HG03457 (cell line): ENCODE measurements around the gene CELSR2.
"Not testable (repeated sequence)": the region's sequence is repeated elsewhere in the genome, so short reads cannot be mapped to it uniquely, and the experiment has no call there.

Source experiments
- ATAC-seq: cut with Tn5 transposase; IDR thresholded peaks from one replicate; pipeline ENCODE4 v1.9.1; 2021; ENCODE audit warnings: moderate number of reproducible peaks; ENCODE audit not compliant: unreplicated experiment

Gene CELSR2, protein sequence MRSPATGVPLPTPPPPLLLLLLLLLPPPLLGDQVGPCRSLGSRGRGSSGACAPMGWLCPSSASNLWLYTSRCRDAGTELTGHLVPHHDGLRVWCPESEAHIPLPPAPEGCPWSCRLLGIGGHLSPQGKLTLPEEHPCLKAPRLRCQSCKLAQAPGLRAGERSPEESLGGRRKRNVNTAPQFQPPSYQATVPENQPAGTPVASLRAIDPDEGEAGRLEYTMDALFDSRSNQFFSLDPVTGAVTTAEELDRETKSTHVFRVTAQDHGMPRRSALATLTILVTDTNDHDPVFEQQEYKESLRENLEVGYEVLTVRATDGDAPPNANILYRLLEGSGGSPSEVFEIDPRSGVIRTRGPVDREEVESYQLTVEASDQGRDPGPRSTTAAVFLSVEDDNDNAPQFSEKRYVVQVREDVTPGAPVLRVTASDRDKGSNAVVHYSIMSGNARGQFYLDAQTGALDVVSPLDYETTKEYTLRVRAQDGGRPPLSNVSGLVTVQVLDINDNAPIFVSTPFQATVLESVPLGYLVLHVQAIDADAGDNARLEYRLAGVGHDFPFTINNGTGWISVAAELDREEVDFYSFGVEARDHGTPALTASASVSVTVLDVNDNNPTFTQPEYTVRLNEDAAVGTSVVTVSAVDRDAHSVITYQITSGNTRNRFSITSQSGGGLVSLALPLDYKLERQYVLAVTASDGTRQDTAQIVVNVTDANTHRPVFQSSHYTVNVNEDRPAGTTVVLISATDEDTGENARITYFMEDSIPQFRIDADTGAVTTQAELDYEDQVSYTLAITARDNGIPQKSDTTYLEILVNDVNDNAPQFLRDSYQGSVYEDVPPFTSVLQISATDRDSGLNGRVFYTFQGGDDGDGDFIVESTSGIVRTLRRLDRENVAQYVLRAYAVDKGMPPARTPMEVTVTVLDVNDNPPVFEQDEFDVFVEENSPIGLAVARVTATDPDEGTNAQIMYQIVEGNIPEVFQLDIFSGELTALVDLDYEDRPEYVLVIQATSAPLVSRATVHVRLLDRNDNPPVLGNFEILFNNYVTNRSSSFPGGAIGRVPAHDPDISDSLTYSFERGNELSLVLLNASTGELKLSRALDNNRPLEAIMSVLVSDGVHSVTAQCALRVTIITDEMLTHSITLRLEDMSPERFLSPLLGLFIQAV (N-terminal part only)

GRCh38 chr1:109248797-109249629 lies at the start of gene CELSR2:
CELSR2 (plus strand) TSS chr1:109249539; CDS start chr1:109250080, 541 bp downstream.
- peak; percentile 71 for ATAC-seq

DNA sequence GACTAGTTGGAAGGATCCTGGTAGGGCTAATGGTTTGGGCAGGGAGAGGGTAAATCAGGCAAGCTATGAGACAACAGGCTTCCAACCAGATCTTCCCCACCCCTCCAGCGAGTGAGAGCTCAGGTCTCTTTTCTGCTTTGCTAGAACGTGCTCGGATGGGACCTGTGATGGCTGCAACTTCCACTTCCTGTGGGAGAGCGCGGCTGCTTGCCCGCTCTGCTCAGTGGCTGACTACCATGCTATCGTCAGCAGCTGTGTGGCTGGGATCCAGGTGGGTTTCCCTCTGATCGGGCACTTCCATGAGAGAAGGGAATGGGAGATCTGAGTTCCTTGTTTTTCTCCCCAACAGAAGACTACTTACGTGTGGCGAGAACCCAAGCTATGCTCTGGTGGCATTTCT lies 49.6 kb upstream of the CELSR2 start:
- no peak for ATAC-seq

DNA sequence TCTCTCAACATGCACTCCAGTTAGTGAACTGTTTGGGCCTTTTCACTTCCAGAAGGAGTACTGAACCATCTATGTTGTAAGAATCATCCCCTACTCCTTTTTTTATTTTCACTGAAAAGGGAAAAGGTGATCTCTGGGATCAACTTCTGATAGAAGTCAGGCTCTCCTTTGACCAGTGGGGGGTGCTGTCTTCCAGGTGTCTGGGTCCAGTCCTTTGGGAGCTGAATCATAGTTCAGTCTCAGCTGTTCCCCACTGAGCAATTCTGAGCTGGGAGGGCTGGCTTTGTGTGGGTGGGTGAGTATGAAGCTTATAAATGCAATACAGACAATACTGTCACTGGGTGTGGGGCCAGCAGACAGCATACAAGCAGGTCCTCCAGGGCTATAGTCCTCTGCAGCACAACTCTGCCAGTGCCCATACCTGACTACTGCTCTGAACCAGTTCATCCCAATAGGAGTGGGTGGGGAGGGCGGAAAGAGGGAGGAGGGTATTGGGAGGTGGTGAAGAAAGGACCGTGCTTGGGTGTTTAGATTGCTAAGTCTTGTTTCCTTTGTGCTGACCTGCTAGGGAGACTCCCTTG lies 48.1 kb upstream of the CELSR2 start:
- no peak for ATAC-seq

- no peak for ATAC-seq
Observed at GRCh38 chr1:109204484-109204883, 44.9 kb upstream of the CELSR2 start.

GRCh38 chr1:109206339-109206738 lies 43.0 kb upstream of the CELSR2 start:
- no peak for ATAC-seq

GRCh38 chr1:109207467-109208103 lies 41.8 kb upstream of the CELSR2 start:
- no peak for ATAC-seq

GRCh38 chr1:109208394-109208793 lies 40.9 kb upstream of the CELSR2 start:
- ATAC-seq: no peak

DNA sequence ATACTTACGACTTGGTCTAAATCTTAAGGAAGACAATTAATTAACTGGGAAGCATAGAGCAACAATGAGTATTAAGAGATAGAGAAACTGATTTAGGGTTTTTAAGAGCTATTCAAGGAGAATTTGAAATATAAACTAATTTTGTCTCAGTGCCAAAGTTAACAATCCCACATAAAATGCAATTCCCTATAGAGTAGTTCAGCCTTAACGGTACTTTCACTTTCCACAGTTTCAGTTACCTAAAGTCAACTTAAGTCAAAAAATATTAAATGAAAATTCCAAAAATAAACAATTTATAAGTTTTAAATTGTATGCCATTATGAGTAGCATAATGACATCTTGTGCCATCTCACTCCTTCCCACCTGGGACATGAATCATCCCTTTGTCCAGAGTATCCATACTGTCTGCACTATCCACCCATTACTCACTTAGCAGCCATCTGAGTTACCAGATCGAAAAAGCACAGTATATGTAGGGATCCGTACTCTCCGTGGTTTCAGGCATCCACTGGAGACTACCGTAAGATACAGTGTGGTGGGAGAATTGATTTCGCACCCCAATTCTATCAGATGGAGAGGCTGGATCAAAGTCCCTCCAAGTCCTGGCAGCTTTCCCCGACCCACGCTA lies 40.4 kb upstream of the CELSR2 start:
- no peak for ATAC-seq

DNA sequence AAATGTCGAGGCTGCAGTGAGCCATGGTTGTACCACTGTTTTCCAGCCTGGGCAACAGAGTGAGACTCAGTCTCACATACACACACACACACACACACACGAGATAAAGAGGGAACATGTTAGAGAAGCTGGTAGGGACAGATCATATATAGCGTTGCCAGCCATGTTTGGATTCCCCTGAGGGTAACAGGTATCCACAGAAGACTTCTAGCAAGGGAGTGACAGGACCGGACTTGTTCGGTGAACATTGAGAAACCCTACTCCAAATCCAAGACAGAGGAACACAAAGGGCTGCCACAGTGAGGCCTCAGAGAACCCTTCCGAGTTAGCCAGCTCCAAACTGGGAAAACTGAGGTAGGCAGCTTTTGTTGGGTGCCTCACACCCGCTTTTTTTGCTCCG lies 39.3 kb upstream of the CELSR2 start:
- no peak for ATAC-seq

DNA sequence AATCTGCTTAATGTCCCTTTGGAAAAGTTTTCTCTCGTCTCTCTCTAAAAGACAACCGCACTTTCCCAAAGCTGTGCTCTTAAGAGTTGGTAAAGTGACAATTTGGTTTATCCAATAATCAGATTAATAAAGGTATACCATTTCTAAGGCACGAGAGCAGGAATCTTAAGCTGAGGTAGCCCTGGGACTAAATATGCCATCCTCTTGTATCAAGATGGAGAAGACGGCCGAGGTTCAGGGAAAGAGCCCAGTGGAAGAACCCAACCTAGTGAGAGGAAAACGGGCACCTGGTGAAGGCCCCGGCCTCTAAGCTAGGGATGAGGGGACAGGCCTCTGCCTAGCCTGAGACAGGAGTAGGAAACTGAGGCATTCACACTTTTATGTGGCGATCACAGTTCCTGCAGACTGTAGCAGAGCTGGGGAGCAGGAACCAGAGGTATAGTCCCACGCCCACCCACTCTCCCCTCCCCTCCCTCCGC lies 36.0 kb upstream of the CELSR2 start:
- no peak for ATAC-seq

DNA sequence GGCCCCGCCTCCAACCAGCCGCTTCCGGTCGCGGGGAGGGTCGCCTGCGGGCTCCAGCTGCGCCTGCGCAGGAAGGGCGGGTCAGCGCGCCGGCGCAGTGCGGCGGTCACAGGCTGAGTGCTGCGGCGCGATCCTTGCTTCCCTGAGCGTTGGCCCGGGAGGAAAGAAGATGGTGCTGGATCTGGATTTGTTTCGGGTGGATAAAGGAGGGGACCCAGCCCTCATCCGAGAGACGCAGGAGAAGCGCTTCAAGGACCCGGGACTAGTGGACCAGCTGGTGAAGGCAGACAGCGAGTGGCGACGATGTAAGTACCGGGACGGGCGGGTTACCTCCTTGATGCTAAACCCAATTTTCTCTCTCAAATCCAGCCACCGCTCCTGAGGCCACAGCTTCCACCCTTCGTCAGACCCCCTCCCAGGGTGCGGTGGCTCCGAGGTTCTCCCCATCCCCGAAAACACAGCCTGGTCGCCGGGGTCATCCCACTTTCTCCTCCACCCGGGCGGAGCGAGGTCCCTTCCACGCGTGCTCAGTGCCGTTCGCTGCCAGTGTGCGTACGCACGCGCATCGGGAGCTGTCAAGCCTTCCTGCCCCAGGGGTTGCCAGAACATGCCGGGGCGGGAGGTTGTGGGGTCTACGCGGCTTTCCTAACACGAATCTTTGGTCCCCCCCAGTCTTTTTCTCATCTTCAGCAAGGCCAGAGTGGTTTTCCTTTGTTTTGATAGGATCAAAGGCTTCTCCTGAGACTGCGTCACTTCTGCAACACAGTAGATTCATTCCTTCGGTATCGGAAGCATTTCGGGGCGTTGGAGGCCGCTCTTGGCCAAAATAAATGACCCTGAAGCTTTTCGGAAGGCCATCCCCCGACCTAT lies 35.3 kb upstream of the CELSR2 start, which contains the start of gene SARS1:
Gene SARS1 (plus strand): TSS at position 95 of the 870 bp plus-strand sequence. CDS start 75 bp downstream, at position 170.
- ATAC-seq: peak; percentile 75

DNA sequence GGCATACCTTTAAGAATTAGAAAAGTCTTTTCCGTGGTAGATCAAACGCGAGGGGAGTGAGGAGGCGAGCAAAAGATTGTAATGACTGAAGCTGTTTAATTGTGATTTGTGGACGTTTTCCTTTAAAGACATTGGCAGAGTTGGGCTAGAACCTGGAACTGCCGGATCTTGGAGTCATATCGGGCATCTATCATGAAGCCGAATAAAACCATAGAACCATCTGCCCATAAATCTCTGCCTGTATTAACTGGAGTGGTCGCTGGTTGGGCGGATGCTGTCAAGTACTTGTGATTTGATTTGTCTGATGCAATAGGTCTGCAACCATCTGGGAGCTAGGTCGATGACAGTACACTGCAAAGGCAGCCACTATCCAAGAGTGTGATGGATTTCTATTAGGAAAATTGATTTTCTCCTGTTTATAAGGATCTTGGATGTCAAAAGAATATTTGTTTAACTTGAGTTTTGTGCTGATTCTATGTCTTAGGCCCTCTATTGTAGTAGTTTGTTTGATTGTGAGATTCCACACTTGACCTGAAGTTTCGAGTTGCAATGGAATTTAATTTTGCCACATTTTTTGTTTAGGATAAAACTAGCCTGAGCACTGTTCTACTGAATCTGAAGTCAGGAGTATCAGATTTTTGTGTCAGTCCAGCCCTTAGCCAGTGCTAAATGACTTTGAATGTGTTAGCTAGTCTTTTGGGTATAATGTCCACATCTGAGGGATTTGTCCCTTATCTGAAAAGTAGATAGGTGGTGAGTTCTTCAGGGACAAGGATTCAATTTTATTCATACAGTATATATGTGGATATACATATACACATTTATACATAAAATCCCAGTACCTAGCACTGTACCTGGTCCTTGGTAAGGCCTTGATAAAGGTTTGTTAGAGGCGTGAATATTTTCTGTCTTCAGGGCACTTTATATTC lies 34.4 kb upstream of the CELSR2 start:
- no peak for ATAC-seq

- no peak for ATAC-seq
Observed at GRCh38 chr1:109216662-109217061, 32.7 kb upstream of the CELSR2 start.

- no peak for ATAC-seq
Observed at GRCh38 chr1:109218516-109218915, 30.8 kb upstream of the CELSR2 start.

DNA sequence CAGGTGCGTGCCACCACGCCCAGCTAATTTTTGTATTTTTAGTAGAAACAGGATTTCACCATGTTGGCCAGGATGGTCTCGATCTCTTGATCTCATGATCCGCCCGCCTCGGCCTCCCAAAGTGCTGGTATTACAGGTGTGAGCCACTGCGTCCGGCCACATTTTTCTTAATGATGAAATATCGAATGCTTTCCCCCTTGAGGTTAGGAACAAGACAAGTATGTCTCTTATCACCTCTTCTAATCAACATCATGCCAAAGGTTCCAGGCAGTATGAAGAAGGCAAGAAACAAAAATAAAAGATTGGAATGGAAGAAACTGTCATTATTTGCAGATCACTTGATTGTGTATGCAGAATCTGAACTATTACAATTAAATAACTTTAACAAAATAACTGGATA lies 28.1 kb upstream of the CELSR2 start:
- ATAC-seq: not testable (repeated sequence)

- ATAC-seq: no peak
Observed at GRCh38 chr1:109225308-109225707, 24.0 kb upstream of the CELSR2 start.
